Thyroid gland (tissue), 4 donors: Measurements from ENCODE around the gene KRTAP1-1.

ENCODE experiments used
- POLR2A ChIP-seq, 2 donors: fragments of 450-650 bp; IDR thresholded peaks; one replicate each; pipeline ENCODE4 v1.6.1; 2017; ENCODE audit warnings: antibody characterized with exemption in 2 of 2, mild to moderate bottlenecking in 2 of 2, moderate library complexity in 1 of 2
- TF ChIP-seq, protein P1 (sequence below), 6 experiments: fragments of 200-600 bp in 3 of 6; fragments of 450-650 bp in 3 of 6; sonication (generic) in 3 of 6; IDR thresholded peaks; one replicate each; pipeline ENCODE4 v1.5.1; 2016 to 2019; ENCODE audit warnings: antibody characterized with exemption in 6 of 6, mild to moderate bottlenecking in 2 of 6, inconsistent platforms in 1 of 6, moderate library complexity in 1 of 6

DNA sequence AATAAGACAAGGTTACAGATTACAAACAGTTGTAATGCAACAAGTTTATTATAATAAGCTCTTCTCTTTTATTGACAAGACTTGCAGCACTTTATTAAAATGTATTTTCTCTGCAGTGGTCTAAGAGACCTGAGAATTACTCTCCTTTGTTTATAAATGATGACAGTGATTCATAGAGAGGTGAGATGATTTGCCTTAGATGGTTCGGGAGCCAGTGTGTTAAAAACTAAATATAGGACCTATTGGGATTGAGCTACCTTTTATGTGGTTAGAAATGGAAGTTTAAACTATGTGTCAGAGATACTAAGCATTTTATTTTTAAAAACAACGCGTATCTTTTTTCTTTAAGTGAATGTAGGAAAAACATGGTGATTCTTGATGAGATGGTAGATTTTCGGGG, 44.4 kb downstream of the KRTAP1-1 start:
- TF ChIP-seq, protein P1, sequence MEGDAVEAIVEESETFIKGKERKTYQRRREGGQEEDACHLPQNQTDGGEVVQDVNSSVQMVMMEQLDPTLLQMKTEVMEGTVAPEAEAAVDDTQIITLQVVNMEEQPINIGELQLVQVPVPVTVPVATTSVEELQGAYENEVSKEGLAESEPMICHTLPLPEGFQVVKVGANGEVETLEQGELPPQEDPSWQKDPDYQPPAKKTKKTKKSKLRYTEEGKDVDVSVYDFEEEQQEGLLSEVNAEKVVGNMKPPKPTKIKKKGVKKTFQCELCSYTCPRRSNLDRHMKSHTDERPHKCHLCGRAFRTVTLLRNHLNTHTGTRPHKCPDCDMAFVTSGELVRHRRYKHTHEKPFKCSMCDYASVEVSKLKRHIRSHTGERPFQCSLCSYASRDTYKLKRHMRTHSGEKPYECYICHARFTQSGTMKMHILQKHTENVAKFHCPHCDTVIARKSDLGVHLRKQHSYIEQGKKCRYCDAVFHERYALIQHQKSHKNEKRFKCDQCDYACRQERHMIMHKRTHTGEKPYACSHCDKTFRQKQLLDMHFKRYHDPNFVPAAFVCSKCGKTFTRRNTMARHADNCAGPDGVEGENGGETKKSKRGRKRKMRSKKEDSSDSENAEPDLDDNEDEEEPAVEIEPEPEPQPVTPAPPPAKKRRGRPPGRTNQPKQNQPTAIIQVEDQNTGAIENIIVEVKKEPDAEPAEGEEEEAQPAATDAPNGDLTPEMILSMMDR (IDR thresholded peaks at IDR 0.05): no peak
- no peak for TF ChIP-seq POLR2A (IDR thresholded peaks at IDR 0.05)
